Stimulated activated CD8-positive, alpha-beta memory T cell treated with anti-CD3 and anti-CD28 coated beads, Interleukin-7, amount 100 ng/mL, for 1 hour (primary cell): Measurements from ENCODE around the gene PRRC2A.
"Not testable (repeated sequence)": the region's sequence is repeated elsewhere in the genome, so short reads cannot be mapped to it uniquely, and the experiment has no call there.

ENCODE experiments used
- DNase-seq, 2 donors: peaks; one replicate each; pipeline ENCODE4 v3.0.0-alpha.2; 2020; ENCODE audit warnings: low read depth in 2 of 2

Gene PRRC2A

GRCh38 chr6:31585491-31585890 is 35.0 kb upstream of the PRRC2A start:
- DNase-seq: no peak

- DNase-seq: no peak
These were observed 34.5 kb upstream of the PRRC2A start, which contains the start of gene LST1 for GRCh38 chr6:31586008-31586407. Gene LST1 (plus strand): TSS chr6:31586277. CDS start chr6:31587300, 1,023 bp downstream.

- DNase-seq: no peak
These were observed 33.8 kb upstream of the PRRC2A start for GRCh38 chr6:31586599-31587281.

GRCh38 chr6:31587791-31588777 is 32.4 kb upstream of the PRRC2A start:
- DNase-seq: no peak

- no peak for DNase-seq
These were observed 31.5 kb upstream of the PRRC2A start for GRCh38 chr6:31588871-31589650.

- not testable (repeated sequence) for DNase-seq
These were observed 29.8 kb upstream of the PRRC2A start for GRCh38 chr6:31590691-31591090.

- DNase-seq: no peak
These were observed 28.1 kb upstream of the PRRC2A start for GRCh38 chr6:31592396-31592771.

- DNase-seq: no peak
These were observed 23.5 kb upstream of the PRRC2A start for GRCh38 chr6:31597006-31597405.

GRCh38 chr6:31607317-31607716 is 13.2 kb upstream of the PRRC2A start:
- DNase-seq: no peak

GRCh38 chr6:31609519-31610406 is 10.8 kb upstream of the PRRC2A start:
- no peak for DNase-seq

- DNase-seq: no peak
These were observed 9.5 kb upstream of the PRRC2A start for GRCh38 chr6:31610968-31611367.

- DNase-seq: no peak
These were observed 6.4 kb upstream of the PRRC2A start for GRCh38 chr6:31614075-31614619.

- DNase-seq: no peak
These were observed 5.6 kb upstream of the PRRC2A start, which contains the start of gene AIF1 for GRCh38 chr6:31614684-31615578. Gene AIF1 (plus strand): TSS chr6:31615234. CDS start chr6:31615330, 96 bp downstream.

- no peak for DNase-seq
These were observed 4.8 kb upstream of the PRRC2A start for GRCh38 chr6:31615748-31616147.

GRCh38 chr6:31617010-31617409 is 3.5 kb upstream of the PRRC2A start:
- no peak for DNase-seq

GRCh38 chr6:31619805-31620585 is 520 bp upstream of the PRRC2A start:
- DNase-seq: peak; percentile 87 to 91

- DNase-seq: no peak
These were observed 915 bp downstream of the PRRC2A start for GRCh38 chr6:31621320-31621939.

GRCh38 chr6:31621991-31622390 is 1.5 kb downstream of the PRRC2A start:
- DNase-seq: no peak
